GM13976 (cell line): Measurements from ENCODE around the gene CPXM1.

Source experiments
- DNase-seq: peaks from one replicate; pipeline ENCODE4 v3.0.0; 2012; ENCODE audit warnings: low spot score
- in situ Hi-C: fragments of 300-500 bp; cut with MboI; formaldehyde crosslinking; loops from one replicate; pipeline ENCODE4 v1.12.0; 2022; ENCODE audit warnings: low sequenced_read_pairs, mixed read lengths, inconsistent platforms; ENCODE audit not compliant: unreplicated experiment
- TF ChIP-seq, protein P1 (sequence below): IDR thresholded peaks from 2 replicates; pipeline ENCODE4 v1.5.1; 2012; ENCODE audit warnings: borderline replicate concordance, mild to moderate bottlenecking; ENCODE audit not compliant: insufficient read depth; ENCODE audit errors: extremely low read depth, missing control alignments, control extremely low read depth

Gene CPXM1

DNA sequence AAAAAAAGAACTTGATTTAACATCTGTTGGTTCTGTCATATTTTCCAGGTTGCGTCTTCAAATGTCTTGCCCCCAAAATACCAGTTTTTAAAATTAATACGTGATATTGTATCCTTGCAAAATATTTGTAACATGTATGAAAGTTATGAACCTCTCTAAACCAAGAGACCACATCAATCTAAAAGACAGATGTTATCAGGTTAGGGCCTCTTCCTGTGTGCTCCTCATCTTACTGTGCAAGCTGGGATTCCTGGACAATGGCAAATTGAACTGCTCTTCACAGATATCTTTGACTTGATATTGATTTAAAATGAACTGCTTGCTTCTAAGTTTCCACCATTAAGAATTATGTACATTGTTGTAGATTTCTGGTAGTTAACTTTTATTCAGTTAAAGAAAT, 25.3 kb upstream of the CPXM1 start:
- no peak for DNase-seq
- in situ Hi-C loops, result no loop called here
- TF ChIP-seq, protein P1, sequence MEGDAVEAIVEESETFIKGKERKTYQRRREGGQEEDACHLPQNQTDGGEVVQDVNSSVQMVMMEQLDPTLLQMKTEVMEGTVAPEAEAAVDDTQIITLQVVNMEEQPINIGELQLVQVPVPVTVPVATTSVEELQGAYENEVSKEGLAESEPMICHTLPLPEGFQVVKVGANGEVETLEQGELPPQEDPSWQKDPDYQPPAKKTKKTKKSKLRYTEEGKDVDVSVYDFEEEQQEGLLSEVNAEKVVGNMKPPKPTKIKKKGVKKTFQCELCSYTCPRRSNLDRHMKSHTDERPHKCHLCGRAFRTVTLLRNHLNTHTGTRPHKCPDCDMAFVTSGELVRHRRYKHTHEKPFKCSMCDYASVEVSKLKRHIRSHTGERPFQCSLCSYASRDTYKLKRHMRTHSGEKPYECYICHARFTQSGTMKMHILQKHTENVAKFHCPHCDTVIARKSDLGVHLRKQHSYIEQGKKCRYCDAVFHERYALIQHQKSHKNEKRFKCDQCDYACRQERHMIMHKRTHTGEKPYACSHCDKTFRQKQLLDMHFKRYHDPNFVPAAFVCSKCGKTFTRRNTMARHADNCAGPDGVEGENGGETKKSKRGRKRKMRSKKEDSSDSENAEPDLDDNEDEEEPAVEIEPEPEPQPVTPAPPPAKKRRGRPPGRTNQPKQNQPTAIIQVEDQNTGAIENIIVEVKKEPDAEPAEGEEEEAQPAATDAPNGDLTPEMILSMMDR, result no peak

DNA sequence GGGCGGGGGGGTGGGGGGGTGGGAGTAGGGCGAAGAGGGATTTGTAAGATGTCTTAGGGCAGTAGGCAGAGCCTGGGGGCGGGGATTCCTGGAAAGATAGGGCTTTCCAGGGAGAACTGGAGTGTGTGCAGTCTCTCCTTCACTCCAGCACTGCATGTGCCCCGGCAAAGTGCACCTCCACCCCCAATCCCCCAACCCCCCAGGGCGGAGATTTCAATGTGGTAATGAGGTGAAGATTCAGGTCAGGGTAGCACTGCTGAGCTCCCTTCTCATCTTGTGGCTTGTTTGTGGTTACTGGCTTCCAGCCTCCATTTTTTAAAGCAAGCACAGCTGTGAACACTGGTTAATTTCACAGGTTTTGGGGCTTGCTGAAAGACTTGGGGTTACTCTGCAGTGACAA, 21.6 kb upstream of the CPXM1 start:
- DNase-seq, result peak; percentile 45
- TF ChIP-seq, protein P1, result no peak
- in situ Hi-C loops, result no loop called here

DNA sequence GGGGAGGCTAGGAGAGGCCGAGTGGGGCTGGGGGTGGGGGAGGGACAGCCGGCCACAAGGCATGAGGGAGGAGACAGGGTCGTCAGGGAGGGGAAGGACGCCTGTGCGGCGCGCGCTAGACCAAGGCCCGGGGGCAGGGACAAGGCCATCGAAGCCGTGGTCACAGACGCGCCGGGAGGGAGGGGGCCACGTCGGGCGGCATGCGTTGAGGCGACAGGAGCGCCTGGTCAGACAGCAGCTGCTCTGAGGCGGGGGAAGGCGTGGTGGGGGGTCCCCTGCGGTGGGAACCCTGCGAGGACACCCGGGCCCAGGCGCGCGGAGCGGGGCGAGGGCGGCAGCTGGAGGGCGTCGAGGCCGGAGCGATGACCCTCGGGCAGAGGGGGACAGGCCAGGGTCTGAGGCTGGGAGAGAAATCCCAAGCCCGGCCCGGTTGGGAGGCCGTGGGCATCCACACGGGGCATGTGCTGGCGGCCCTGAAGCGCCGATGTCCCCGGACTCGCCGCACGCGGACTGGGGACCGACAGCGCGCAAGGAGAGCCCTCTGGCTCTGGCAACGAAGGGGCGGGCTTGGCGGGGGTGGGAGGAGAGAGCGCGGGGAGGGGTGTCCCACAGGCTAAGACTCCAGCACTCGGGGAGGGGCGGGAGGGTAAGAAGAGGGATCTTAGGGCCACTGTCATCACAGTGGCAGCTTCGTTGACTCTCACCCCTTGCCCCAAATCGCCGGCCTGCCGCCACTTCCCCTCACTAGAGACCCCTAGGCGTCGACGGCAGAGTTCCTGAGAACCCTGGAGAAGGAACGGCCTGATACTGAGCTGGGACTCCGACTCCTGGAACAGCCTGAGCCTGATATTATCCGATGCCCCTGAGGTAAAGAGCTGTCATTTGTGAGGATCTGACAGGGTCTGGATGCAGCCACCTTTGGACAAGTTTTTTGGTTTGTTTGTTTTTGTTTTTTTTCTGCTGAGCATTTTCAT, 20.8 kb upstream of the CPXM1 start:
- DNase-seq, result peak; percentile 30
- TF ChIP-seq, protein P1, result no peak
- in situ Hi-C loops, result no loop called here

DNA sequence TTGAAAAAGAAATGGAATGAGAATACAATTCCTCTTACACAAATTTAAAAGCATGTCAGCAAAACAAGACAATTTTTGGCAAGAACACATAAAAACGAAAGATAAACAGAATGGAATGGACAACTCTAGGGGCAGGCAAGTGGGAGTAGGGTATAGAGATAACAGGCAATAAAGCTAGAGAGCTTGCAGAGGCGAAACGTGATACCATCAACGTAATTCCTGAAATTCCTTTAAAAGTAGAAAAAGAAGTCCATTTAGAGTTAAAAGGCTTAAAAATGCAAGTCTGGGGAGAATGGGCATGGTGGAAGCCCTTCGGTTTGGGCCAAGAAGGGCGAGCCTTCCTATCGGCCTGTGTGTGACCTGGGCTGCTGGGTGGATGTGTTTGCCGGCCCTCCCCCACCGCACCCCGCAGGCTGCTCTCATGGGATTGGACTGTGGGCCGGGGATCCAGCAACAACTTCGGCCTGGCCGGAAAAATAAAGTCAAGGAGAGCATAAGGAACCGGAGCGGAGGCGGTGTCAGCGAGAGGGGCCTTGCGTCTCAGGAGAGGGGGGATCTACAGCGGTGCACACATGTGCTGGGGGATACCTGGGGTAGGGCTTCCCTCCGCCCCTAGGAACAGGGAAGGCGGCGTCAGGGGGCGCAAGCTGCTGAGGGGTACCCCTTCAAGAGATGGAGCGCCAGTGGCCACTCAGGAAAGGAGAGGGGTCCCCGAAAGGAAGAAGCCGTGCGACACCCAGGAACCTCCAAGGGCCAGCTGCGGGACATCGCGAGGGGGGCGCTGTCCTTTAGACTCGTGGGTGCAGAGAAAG, 19.9 kb upstream of the CPXM1 start:
- DNase-seq, result peak; percentile 21
- TF ChIP-seq, protein P1, result no peak
- in situ Hi-C loops, result no loop called here

DNA sequence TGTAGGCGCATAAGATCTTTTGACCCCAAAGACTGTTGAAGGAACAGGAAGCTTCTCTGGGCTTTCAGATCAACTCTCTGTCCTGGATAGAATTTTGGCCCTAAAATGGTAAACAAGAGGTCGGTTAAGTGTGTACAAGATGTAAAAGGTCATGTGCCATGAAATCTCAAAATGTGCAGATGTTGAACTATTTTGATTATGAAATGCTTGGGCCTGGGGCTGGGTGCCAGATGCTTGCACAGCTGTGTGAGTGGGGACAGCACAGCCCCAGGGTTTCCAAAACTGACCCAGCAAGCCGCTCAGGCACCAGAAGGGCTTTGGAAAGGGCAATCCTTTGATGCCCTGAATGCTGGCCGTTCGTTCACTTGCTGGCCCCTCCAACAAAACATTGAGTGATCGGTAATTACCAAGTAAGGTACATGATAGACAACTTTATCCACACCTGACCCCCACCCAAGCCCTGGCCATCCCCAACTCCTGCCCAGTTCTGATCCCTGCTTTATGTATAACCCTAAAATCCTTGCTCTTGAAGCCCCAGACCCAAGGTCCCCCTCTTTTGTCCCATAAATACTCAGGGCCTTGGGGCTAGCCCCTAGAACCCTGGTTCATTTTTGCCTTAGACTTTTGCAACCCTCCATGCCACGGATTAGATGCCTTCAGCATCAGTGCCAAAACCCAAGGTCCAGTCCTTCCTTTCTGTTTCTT, 17.6 kb upstream of the CPXM1 start:
- DNase-seq, result no peak
- in situ Hi-C loops, result no loop called here
- TF ChIP-seq, protein P1, result no peak

DNA sequence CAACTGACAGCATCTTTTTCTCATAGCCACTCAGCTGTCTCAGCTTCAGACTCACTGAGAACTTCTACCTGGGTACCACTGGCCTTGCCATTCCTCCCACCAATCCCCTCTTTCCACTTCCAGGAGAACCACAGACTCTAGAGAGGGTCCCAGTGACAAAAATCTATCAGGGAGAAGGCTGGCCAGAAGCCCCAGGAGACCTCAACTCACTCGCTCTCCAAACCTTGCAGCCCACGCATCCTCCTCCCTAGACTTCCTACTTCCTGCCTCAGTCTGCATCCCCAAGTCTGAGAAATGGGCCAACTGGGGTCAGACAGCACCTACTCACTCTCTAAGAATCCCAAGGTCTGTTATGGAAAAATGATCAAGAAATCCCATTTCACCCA, 16.9 kb upstream of the CPXM1 start:
- in situ Hi-C loops, result no loop called here
- TF ChIP-seq, protein P1, result no peak
- DNase-seq, result no peak
